ENCODE results near the gene TMEM201. TPM values are rescaled to one million over a fixed set of nuclear protein-coding genes. Genes with fewer than 3 reads are reported as not detected.
A peak's percentile ranks its signal among the peaks of the same experiment; 100 is the strongest.

The TMEM201 gene
- total RNA-seq, 2 donors from 2014 or later: 5.1 to 18.1 TPM

DNA sequence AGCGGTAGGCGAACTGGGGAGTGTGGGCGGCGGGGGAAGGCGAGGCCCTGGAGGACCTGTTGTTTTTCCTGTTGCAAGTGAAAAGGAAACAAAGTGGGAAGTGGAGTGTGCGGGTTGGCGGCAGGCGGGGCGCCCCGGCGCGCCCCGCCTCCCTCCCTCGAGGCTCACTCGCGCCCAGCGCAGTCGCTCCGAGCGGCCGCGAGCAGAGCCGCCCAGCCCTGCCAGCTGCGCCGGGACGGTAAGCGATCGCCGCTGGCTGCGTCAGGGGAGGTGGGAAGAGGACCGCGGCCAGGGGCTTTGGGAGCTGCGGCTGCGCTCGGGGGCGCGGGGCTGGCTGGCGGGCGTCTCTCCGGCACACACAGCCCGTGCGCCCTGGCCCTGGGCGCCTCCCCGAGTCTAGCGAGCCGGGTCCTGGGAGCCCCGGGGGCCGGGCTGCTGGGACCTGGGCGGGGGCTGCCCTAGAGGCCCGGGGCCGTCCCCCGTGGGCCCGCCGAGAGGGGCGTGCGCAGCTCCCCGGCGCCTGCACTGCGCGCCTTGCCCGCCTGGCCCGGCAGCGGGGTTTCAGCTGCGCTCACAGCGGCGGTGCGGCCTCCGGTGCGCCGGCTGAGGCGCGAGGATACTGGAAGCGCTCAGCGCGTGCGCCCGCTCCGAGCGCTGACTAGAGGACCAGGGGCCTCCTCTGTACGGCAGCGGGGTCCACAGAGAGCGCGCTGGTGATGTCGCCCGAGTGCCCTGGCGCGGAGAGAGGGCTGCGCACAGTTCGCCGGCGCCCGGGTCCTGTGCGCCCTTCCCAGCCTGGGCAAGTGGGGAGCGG, 63.1 kb downstream of the TMEM201 start, which contains the start of gene PIK3CD:
PIK3CD (plus strand) TSS at position 167 of the 814 bp plus-strand sequence. CDS start 58,725 bp downstream, outside the sequence.
- Histone ChIP-seq H3K4me3 (peak within 1 kb of the TSS; percentile 44), H3K4me1 (no peaks in the 10 kb centered on the region), H3K27me3 (peaks cover 31% of the 10 kb centered on the region), H3K9me3 (no peaks in the 10 kb centered on the region), H3K9ac (ENCODE audit: low read depth in 2 of 2, low read length in 2 of 2) (peak within 1 kb of the TSS; percentile 40 to 56), H3K27ac (peak within 1 kb of the TSS; percentile 70), H3K36me3 (no peaks in the 10 kb centered on the region)
- DNase-seq: no peak
- intact Hi-C loops (cut with DNase I): no loop called here
- TF ChIP-seq, protein P1, sequence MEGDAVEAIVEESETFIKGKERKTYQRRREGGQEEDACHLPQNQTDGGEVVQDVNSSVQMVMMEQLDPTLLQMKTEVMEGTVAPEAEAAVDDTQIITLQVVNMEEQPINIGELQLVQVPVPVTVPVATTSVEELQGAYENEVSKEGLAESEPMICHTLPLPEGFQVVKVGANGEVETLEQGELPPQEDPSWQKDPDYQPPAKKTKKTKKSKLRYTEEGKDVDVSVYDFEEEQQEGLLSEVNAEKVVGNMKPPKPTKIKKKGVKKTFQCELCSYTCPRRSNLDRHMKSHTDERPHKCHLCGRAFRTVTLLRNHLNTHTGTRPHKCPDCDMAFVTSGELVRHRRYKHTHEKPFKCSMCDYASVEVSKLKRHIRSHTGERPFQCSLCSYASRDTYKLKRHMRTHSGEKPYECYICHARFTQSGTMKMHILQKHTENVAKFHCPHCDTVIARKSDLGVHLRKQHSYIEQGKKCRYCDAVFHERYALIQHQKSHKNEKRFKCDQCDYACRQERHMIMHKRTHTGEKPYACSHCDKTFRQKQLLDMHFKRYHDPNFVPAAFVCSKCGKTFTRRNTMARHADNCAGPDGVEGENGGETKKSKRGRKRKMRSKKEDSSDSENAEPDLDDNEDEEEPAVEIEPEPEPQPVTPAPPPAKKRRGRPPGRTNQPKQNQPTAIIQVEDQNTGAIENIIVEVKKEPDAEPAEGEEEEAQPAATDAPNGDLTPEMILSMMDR (IDR thresholded peaks at IDR 0.05): no peak

DNA sequence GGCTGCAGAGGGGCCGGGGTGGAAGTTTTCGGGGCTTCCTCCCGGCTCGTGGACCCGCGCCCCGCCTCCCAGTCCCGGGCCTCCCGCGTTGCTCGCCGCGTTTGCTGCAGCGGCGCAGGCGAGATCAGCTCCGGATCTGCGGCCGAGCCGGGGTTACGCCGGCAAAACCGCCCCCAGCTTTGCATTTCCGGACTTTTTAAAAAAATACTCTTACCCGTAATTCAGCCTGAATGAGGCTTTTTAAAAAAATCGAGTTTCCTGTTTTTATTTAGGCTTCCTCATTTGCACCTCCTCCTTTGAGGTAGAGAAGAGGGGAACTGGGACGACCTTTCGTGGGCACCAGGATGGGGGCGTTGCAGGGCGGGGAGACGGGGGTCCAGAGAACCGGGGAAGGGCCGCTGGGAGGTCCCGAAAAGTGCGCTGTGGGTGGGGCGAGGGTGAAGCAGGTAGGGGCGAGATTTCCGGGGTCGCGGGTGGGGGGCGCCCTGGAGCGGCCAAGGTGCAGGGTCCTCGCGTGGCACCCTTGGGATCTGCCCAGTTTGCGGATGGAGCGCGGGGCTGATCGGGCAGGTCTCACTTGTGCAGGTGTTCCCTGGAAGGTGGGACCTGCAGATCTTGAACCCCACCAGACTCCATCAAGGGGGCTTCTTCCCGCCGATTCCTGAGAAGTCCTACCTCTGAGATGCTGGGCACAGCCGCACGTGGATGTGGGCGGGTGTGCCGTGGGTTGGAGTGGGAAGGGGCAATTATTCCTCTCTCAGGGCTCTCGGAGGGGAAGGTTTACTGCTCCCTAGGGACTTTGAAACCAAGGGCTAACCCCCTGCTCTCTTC, 63.9 kb downstream of the TMEM201 start:
- Histone ChIP-seq H3K4me1 (no peaks in the 10 kb centered on the region), H3K27ac (peak overlapping the region; percentile 70), H3K9ac (ENCODE audit: low read depth in 2 of 2, low read length in 2 of 2) (peak overlapping the region; percentile 24 to 40), H3K36me3 (no peaks in the 10 kb centered on the region), H3K4me3 (peak overlapping the region; percentile 44), H3K9me3 (no peaks in the 10 kb centered on the region), H3K27me3 (peaks cover 31% of the 10 kb centered on the region)
- intact Hi-C loops (cut with DNase I): no loop called here
- no peak for DNase-seq
- TF ChIP-seq, protein P1 (IDR thresholded peaks at IDR 0.05): no peak

DNA sequence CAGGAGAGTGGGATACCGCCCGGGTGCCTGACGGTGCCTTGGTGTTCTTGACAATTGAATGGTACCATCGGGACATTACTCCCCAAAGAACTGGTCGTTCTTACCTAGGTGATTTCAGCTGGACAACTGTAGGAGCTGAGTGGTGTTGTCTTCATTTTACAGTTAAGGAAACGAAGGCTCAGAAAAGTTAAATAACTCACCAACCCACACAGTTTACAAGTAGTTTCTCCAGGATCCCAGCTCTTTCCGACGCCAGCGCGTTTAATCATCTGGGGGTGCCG, 64.4 kb downstream of the TMEM201 start:
- no peak for DNase-seq
- TF ChIP-seq, protein P1 (IDR thresholded peaks at IDR 0.05): no peak
- Histone ChIP-seq H3K9me3 (no peaks in the 10 kb centered on the region), H3K27ac (peak overlapping the region; percentile 70), H3K36me3 (no peaks in the 10 kb centered on the region), H3K9ac (ENCODE audit: low read depth in 2 of 2, low read length in 2 of 2) (peak overlapping the region in 1 of 2 donors; percentile 40), H3K27me3 (peaks cover 31% of the 10 kb centered on the region), H3K4me1 (no peaks in the 10 kb centered on the region), H3K4me3 (peak overlapping the region; percentile 44)
- intact Hi-C loops (cut with DNase I): no loop called here

DNA sequence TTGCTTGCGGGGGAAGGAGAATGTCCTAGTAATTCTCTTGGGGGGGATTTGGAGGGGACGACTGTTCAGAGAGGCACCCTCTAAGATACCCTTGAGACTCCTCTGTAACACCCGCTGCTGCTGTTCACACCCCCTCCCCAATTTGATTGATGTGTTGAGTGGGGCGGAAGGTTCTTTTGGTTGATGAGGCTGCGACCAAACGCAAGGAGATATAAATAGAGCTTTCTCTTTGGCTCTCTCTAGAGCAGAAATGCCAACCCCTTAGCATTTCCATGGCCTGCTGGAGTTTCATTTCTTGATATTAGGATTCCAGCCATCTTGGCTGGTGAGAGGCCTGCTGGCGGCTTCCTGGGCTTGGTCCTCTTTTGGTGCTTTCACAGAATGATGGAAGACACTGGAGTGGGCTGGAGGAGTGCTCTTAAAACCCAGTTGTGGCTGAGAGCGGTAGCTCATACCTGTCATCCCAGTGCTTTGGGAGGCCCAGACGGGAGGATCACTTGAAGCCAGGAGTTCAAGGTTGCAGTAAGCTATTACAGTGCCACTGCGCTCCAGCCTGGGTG, 64.9 kb downstream of the TMEM201 start:
- Histone ChIP-seq H3K27ac (peak overlapping the region; percentile 70), H3K9me3 (no peaks in the 10 kb centered on the region), H3K4me1 (no peaks in the 10 kb centered on the region), H3K4me3 (peak overlapping the region; percentile 44), H3K9ac (ENCODE audit: low read depth in 2 of 2, low read length in 2 of 2) (peak overlapping the region in 1 of 2 donors; percentile 61), H3K36me3 (no peaks in the 10 kb centered on the region), H3K27me3 (peaks cover 31% of the 10 kb centered on the region)
- TF ChIP-seq, protein P1 (IDR thresholded peaks at IDR 0.05): no peak
- no peak for DNase-seq
- intact Hi-C loops (cut with DNase I): no loop called here

DNA sequence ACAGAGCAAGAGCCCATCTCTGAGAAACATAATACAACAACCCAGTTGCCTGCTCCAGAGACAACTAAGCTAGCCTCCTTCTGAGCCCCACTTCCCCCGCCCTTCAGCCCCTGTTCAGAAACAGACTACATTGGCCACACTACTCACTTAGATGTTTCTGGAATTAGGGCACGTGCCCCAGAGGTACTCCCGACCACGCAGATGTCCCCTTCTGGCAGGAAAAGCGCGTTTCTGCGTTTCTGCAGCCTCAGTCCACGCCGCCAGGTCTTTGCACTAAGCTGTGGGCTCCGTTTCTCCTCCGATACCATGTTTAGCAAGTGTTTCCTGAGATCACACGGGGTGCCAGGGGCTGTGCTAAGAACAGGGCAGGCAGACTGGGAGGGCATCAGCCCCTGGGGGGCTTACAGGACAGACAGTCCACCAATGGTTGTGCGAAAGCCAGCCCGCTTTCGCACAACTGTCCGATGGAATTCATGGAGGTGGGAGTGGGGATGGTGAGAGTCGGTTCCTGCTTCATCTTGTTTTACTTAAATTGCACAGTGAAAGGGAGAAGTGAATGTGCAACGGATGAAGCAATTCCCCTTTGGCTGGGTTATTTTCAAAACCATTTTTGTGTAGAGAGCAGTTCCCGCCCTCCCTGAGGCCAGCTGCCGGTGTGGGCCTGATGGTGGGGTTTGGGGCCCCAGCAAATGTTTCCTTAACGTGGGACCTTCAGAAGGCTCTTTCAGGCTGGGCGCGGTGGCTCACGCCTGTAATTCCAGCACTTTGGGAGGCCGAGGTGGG, 65.5 kb downstream of the TMEM201 start:
- intact Hi-C loops (cut with DNase I): no loop called here
- no peak for DNase-seq
- Histone ChIP-seq H3K9me3 (no peaks in the 10 kb centered on the region), H3K27ac (peak overlapping the region; percentile 70), H3K4me3 (peak overlapping the region; percentile 44), H3K36me3 (no peaks in the 10 kb centered on the region), H3K27me3 (peaks cover 31% of the 10 kb centered on the region), H3K9ac (ENCODE audit: low read depth in 2 of 2, low read length in 2 of 2) (peak overlapping the region in 1 of 2 donors; percentile 61), H3K4me1 (no peaks in the 10 kb centered on the region)
- TF ChIP-seq, protein P1 (IDR thresholded peaks at IDR 0.05): no peak
